Measurements from ENCODE around the gene NECTIN3. TPM values are rescaled to one million over a fixed set of nuclear protein-coding genes. Genes with fewer than 3 reads are reported as not detected.

The NECTIN3 gene
- polyA plus RNA-seq, 1 donor = 35.0 TPM

DNA sequence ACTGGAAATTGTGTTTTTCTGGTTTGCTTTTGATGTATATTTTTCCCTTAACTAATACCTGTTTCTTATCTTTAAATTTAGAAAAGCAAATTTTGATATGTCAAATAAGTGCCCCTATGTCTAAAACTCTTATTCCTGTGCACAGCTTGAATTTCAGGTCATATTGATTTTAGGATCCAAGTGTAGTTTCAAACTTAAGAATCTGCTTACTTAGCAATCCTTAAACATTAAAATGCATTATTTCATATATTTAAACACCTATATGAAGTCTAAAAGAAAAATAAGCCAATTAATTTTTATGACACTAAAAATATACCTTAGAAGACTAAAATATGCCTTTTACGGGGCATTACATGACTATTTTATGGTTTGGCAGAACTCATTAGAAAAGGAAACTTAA lies 59.2 kb downstream of the NECTIN3 start:
- H3K36me3 ChIP-seq (ENCODE audit: control insufficient read depth, insufficient read depth, low read length) = peaks cover 9% of the 10 kb centered on the region
- no peak for DNase-seq
- no peak overlapping the region for H3K4me3 ChIP-seq (ENCODE audit: low read length)
- 100% methylated on average over 1 of the region's 1 CpG for WGBS (ENCODE audit: insufficient coverage, low lambda C conversion rate)
- H3K27ac ChIP-seq (ENCODE audit: low read length) = no peak overlapping the region
- H3K27me3 ChIP-seq (ENCODE audit: control insufficient read depth, insufficient read depth, low read length) = no peaks in the 10 kb centered on the region
- no peaks in the 10 kb centered on the region for H3K4me1 ChIP-seq (ENCODE audit: control insufficient read depth, insufficient read depth, low read length)
- no peaks in the 10 kb centered on the region for H3K9me3 ChIP-seq (ENCODE audit: control insufficient read depth, low read depth, low read length)

DNA sequence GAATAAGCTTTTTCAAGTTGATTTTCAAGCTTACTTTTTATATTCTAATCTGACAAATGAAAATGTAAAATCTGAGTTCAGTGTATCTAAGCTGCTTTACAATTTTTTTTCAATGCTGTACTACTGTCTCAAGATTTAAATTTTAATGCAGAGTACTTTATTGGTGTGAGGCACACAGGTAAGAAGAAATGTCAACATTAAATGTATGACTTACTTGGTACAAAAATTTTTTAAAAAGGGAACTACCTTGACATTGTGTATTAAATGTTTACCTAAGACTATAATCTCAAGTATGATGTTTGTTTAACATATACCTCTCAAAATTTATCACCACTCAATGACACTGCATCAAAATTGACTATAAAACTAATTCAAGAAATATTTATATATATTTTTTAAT lies 62.7 kb downstream of the NECTIN3 start:
- Histone ChIP-seq H3K27me3 (ENCODE audit: control insufficient read depth, insufficient read depth, low read length) (no peaks in the 10 kb centered on the region), H3K4me3 (ENCODE audit: low read length) (no peak overlapping the region)

DNA sequence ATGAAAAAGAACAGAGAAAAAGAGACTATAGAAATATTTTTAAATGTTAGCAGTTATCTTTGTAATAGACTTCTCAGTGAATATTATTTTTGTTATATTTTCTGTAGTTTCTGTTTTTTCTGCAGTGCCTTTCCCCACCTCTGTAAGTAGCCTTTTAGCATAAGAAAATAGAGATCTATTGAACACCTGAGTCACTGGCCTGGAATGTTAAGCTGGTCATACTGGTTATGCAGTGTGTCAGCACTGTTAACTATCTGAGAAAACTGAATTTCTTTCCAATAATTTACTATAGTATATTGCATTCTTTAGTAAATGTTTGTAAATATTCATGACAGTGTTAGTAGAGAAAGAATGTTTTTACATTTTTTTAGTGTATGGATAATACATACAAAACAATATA lies 79.8 kb downstream of the NECTIN3 start:
- H3K27ac ChIP-seq (ENCODE audit: low read length) = no peak overlapping the region
- no peaks in the 10 kb centered on the region for H3K4me1 ChIP-seq (ENCODE audit: control insufficient read depth, insufficient read depth, low read length)
- H3K36me3 ChIP-seq (ENCODE audit: control insufficient read depth, insufficient read depth, low read length) = peaks cover 9% of the 10 kb centered on the region
- H3K9me3 ChIP-seq (ENCODE audit: control insufficient read depth, low read depth, low read length) = peaks cover 3% of the 10 kb centered on the region
- DNase-seq = no peak
- H3K27me3 ChIP-seq (ENCODE audit: control insufficient read depth, insufficient read depth, low read length) = no peaks in the 10 kb centered on the region
- no peak overlapping the region for H3K4me3 ChIP-seq (ENCODE audit: low read length)

More for the DNA sequence above, 62.7 kb downstream of the NECTIN3 start:
- H3K4me1 ChIP-seq (ENCODE audit: control insufficient read depth, insufficient read depth, low read length) = no peaks in the 10 kb centered on the region
- H3K27ac ChIP-seq (ENCODE audit: low read length) = no peak overlapping the region
- peaks cover 4% of the 10 kb centered on the region for H3K36me3 ChIP-seq (ENCODE audit: control insufficient read depth, insufficient read depth, low read length)
- no peak for DNase-seq
- H3K9me3 ChIP-seq (ENCODE audit: control insufficient read depth, low read depth, low read length) = no peaks in the 10 kb centered on the region

DNA sequence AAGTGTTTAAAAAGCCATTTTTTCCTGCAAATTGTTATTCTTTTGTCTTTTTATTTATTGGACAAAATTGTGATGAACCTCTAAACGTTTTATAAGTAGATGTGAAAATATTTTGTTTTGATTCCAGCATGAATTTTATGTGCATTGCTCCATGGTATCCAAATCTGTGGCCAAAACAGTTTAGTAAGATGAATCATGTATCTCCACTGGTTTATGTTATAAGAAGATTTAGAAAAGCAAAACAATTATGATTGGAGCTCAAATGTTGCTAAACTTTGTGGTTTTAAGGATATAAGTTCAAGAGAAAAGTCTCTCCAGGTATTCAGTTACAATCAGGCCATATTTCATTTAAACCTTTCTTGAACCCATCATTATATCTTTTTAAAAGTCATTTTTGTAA lies 80.9 kb downstream of the NECTIN3 start:
- Histone ChIP-seq H3K36me3 (ENCODE audit: control insufficient read depth, insufficient read depth, low read length) (peaks cover 12% of the 10 kb centered on the region), H3K27ac (ENCODE audit: low read length) (no peak overlapping the region), H3K4me1 (ENCODE audit: control insufficient read depth, insufficient read depth, low read length) (no peaks in the 10 kb centered on the region), H3K4me3 (ENCODE audit: low read length) (no peak overlapping the region), H3K27me3 (ENCODE audit: control insufficient read depth, insufficient read depth, low read length) (no peaks in the 10 kb centered on the region), H3K9me3 (ENCODE audit: control insufficient read depth, low read depth, low read length) (peaks cover 3% of the 10 kb centered on the region)
- no peak for DNase-seq
- WGBS (ENCODE audit: insufficient coverage, low lambda C conversion rate) = 83% methylated on average over 1 of the region's 1 CpG

DNA sequence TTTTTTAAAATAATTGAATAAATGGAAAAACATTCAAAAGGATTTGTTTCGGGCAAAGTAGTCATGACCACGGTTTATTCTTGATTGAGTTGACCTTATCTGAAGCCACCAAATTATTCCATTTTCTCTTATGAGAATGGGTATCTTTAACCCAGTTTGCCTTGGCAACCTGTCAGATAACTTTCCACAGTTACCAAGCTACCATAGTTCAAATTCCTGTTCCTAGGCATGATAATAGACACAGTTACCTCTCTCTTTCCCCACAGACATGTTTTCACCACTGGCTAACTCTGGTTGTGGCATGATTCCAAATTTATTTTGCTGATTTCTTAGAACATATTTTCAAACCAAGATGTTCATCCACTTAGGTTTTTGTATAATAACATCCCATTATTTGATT lies 84.9 kb downstream of the NECTIN3 start:
- Histone ChIP-seq H3K27me3 (ENCODE audit: control insufficient read depth, insufficient read depth, low read length) (no peaks in the 10 kb centered on the region), H3K9me3 (ENCODE audit: control insufficient read depth, low read depth, low read length) (peaks cover 3% of the 10 kb centered on the region), H3K36me3 (ENCODE audit: control insufficient read depth, insufficient read depth, low read length) (peaks cover 17% of the 10 kb centered on the region), H3K4me3 (ENCODE audit: low read length) (no peak overlapping the region), H3K27ac (ENCODE audit: low read length) (no peak overlapping the region), H3K4me1 (ENCODE audit: control insufficient read depth, insufficient read depth, low read length) (no peaks in the 10 kb centered on the region)
- 100% methylated on average over 2 of the region's 2 CpGs for WGBS (ENCODE audit: insufficient coverage, low lambda C conversion rate)
- DNase-seq = no peak

DNA sequence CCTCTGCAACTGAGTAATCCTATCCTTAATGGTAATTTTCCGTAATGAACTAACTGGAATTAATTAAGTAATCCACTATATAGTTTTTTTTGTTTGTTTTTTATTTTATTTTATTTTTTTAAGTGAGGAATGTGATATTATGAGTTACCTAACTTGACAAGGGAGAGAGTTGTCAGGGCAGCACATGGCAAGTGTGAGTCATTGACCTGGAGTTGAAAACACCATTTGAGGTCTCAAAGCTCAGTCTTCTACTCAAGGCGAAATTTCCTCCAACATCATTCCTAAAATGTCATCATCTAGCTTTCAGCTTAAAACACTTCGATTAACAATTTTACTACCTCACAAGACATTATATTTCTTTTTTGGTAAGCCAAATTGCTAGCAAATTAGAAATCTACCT lies 87.8 kb downstream of the NECTIN3 start:
- Histone ChIP-seq H3K4me3 (ENCODE audit: low read length) (no peak overlapping the region), H3K27ac (ENCODE audit: low read length) (no peak overlapping the region), H3K4me1 (ENCODE audit: control insufficient read depth, insufficient read depth, low read length) (no peaks in the 10 kb centered on the region), H3K36me3 (ENCODE audit: control insufficient read depth, insufficient read depth, low read length) (peaks cover 22% of the 10 kb centered on the region), H3K27me3 (ENCODE audit: control insufficient read depth, insufficient read depth, low read length) (no peaks in the 10 kb centered on the region), H3K9me3 (ENCODE audit: control insufficient read depth, low read depth, low read length) (peaks cover 3% of the 10 kb centered on the region)
- 100% methylated on average over 2 of the region's 3 CpGs for WGBS (ENCODE audit: insufficient coverage, low lambda C conversion rate)
- DNase-seq = no peak

DNA sequence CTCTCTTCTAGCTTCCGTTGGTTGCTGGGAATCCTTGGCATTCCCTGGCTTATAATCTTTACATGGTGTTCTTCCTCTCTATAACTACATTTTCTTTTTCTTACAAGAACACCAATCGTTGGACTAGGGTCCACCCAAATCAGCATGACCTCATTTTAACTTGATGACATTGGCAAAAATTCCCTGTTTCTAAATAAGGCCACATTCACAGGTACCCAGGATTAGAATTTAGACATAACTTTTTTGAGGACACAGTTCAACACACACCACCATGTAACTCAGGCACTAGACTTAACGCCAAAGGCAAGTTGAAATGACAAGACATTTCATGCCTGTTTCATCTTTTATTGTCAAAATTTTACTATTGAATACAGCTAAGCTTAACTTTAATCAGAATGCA lies 93.0 kb downstream of the NECTIN3 start:
- DNase-seq = no peak
- Histone ChIP-seq H3K36me3 (ENCODE audit: control insufficient read depth, insufficient read depth, low read length) (peaks cover 12% of the 10 kb centered on the region), H3K4me3 (ENCODE audit: low read length) (no peak overlapping the region), H3K9me3 (ENCODE audit: control insufficient read depth, low read depth, low read length) (no peaks in the 10 kb centered on the region), H3K27ac (ENCODE audit: low read length) (no peak overlapping the region), H3K27me3 (ENCODE audit: control insufficient read depth, insufficient read depth, low read length) (no peaks in the 10 kb centered on the region), H3K4me1 (ENCODE audit: control insufficient read depth, insufficient read depth, low read length) (no peaks in the 10 kb centered on the region)
- no CpG with 5 or more reads among the region's 3 CpGs for WGBS (ENCODE audit: insufficient coverage, low lambda C conversion rate)

DNA sequence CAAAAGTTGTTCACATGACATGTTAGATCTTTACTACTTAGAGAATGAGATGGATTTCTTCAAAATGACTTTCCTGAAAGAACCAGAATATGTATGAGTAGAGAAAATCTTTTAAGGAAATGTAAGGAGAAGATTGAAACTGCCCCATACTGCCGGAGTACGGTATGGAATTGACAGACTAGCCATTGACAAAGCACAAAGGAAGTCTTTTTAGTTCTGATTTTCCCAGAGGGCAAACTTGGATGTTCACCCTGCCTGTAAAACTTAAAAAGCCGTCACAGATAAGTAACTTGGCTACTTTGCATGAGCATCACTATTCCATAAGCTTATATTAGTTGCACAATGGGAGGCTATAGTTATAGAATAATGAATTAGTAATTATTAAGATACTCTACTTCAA lies 93.8 kb downstream of the NECTIN3 start:
- H3K36me3 ChIP-seq (ENCODE audit: control insufficient read depth, insufficient read depth, low read length) = peaks cover 12% of the 10 kb centered on the region
- 100% methylated on average over 2 of the region's 3 CpGs for WGBS (ENCODE audit: insufficient coverage, low lambda C conversion rate)
- H3K4me3 ChIP-seq (ENCODE audit: low read length) = no peak overlapping the region
- no peaks in the 10 kb centered on the region for H3K27me3 ChIP-seq (ENCODE audit: control insufficient read depth, insufficient read depth, low read length)
- no peak overlapping the region for H3K27ac ChIP-seq (ENCODE audit: low read length)
- H3K9me3 ChIP-seq (ENCODE audit: control insufficient read depth, low read depth, low read length) = no peaks in the 10 kb centered on the region
- no peak for DNase-seq
- H3K4me1 ChIP-seq (ENCODE audit: control insufficient read depth, insufficient read depth, low read length) = no peaks in the 10 kb centered on the region

DNA sequence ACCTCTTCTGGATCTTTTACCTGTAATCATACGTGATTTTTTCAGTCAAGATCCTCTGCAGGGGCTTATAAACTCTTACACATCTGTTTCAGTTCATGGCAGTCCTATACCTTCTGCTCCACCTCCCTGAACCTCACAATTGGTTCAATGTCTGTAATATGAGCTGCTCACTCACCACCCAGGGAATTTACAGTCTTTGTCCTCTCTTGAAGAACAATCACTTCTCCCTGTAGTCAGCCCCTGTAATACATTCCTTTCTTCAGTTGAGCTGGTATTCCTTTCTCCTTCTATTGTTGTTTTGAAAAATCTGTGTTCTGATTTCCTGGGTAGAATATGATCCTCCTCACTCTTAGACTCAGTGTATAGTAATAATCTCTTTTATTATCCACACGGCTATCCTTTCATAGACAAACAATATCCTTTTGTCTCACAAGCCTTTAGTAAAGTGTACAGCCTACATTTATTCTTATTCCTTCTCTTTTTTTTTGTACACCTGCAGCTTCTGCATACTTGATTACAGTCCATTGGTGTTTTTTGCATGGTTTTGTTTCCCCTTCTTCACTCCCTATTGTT lies 101.8 kb downstream of the NECTIN3 start:
- WGBS (ENCODE audit: insufficient coverage, low lambda C conversion rate) = 80% methylated on average over 2 of the region's 2 CpGs

DNA sequence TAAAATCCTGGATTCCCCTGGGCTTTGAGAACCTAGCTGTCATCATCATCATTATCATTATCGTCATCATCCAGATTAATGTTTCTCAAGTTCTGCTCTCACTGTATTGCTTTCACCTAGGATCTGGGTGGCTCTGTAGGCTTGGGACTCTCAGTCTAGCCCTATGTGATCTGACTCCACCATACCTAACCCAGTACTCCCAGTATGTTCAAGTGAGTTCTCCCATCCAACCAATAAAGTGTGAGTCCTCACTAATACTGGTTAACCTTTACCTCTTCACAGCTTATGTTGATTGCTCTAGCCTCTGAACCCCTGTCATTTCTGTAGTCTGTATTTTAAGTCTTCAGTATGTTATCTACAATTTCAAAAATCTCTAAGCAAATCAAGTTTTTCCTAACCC lies 102.3 kb downstream of the NECTIN3 start:
- H3K27ac ChIP-seq (ENCODE audit: low read length) = no peak overlapping the region
- H3K9me3 ChIP-seq (ENCODE audit: control insufficient read depth, low read depth, low read length) = no peaks in the 10 kb centered on the region
- WGBS (ENCODE audit: insufficient coverage, low lambda C conversion rate) = no CpG with 5 or more reads among the region's 1 CpG
- H3K36me3 ChIP-seq (ENCODE audit: control insufficient read depth, insufficient read depth, low read length) = peaks cover 2% of the 10 kb centered on the region
- DNase-seq = no peak
- no peaks in the 10 kb centered on the region for H3K27me3 ChIP-seq (ENCODE audit: control insufficient read depth, insufficient read depth, low read length)
- H3K4me1 ChIP-seq (ENCODE audit: control insufficient read depth, insufficient read depth, low read length) = no peaks in the 10 kb centered on the region
- H3K4me3 ChIP-seq (ENCODE audit: low read length) = no peak overlapping the region

More for the DNA sequence above, 101.8 kb downstream of the NECTIN3 start:
- Histone ChIP-seq H3K36me3 (ENCODE audit: control insufficient read depth, insufficient read depth, low read length) (peaks cover 2% of the 10 kb centered on the region), H3K4me3 (ENCODE audit: low read length) (no peak overlapping the region), H3K27me3 (ENCODE audit: control insufficient read depth, insufficient read depth, low read length) (no peaks in the 10 kb centered on the region), H3K27ac (ENCODE audit: low read length) (no peak overlapping the region), H3K4me1 (ENCODE audit: control insufficient read depth, insufficient read depth, low read length) (no peaks in the 10 kb centered on the region), H3K9me3 (ENCODE audit: control insufficient read depth, low read depth, low read length) (no peaks in the 10 kb centered on the region)
- DNase-seq = no peak

DNA sequence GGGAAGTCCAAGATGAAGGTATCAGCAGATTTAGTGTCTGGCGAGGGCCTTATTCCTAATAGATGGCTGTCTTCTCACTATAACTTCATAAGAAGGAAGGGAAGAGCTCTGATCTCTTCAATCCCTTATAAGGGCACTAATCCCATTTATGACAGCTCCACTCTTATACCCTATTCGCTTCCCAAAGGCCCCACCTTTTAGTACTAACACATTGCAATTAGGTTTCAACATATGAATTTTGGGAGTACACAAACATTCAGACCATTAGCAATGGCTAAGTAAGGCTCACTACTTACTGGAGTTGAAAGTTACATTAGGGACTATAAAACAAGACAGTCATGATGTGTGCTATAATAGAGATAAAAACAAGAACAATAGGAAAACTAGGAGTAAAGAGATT lies 118.9 kb downstream of the NECTIN3 start:
- Histone ChIP-seq H3K36me3 (ENCODE audit: control insufficient read depth, insufficient read depth, low read length) (peaks cover 30% of the 10 kb centered on the region), H3K9me3 (ENCODE audit: control insufficient read depth, low read depth, low read length) (no peaks in the 10 kb centered on the region), H3K27ac (ENCODE audit: low read length) (no peak overlapping the region), H3K27me3 (ENCODE audit: control insufficient read depth, insufficient read depth, low read length) (no peaks in the 10 kb centered on the region), H3K4me3 (ENCODE audit: low read length) (no peak overlapping the region), H3K4me1 (ENCODE audit: control insufficient read depth, insufficient read depth, low read length) (no peaks in the 10 kb centered on the region)
- DNase-seq = no peak
- 83% methylated on average over 1 of the region's 2 CpGs for WGBS (ENCODE audit: insufficient coverage, low lambda C conversion rate)
